Lung (tissue), 12 donors: ENCODE data around the gene CELA1. TPM values are rescaled to one million over a fixed set of nuclear protein-coding genes. Genes with fewer than 3 reads are reported as not detected.

Experiments used
- ATAC-seq: fragments of 200-7000 bp; cut with Tn5 transposase; one replicate; pipeline ENCODE4 v1.9.1; 2020; ENCODE audit warnings: moderate number of reproducible peaks; ENCODE audit not compliant: insufficient read depth, low FRiP score
- DNase-seq, 3 donors: peaks; one replicate each; pipeline ENCODE4 v3.0.0-alpha.2; 2013 to 2017
- H3K27ac ChIP-seq, 2 donors: one replicate each; pipeline ENCODE4 v1.5.1; 2013; ENCODE audit warnings: mild to moderate bottlenecking in 2 of 2, moderate library complexity in 2 of 2, control low read depth in 1 of 2, inconsistent platforms in 1 of 2, low read depth in 1 of 2, low read length in 1 of 2
- H3K27me3 ChIP-seq, 3 donors: one replicate each; pipeline ENCODE4 v1.5.1; 2013; ENCODE audit warnings: low read length in 2 of 3; ENCODE audit not compliant: control insufficient read depth in 3 of 3, insufficient read depth in 3 of 3
- H3K36me3 ChIP-seq, 4 donors: one replicate each; pipeline ENCODE4 v1.5.1; 2013; ENCODE audit warnings: low read length in 4 of 4, mild to moderate bottlenecking in 1 of 4, moderate library complexity in 1 of 4; ENCODE audit not compliant: control insufficient read depth in 4 of 4, insufficient read depth in 4 of 4
- H3K4me1 ChIP-seq, 5 donors: one replicate each; pipeline ENCODE4 v1.5.1; 2013; ENCODE audit warnings: low read length in 5 of 5, mild to moderate bottlenecking in 2 of 5, moderate library complexity in 1 of 5; ENCODE audit not compliant: control insufficient read depth in 5 of 5, insufficient read depth in 5 of 5
- H3K4me3 ChIP-seq: one replicate; pipeline ENCODE4 v1.5.1; 2013; ENCODE audit warnings: mild to moderate bottlenecking, control low read depth, moderate library complexity
- H3K9ac ChIP-seq, 2 donors: one replicate each; pipeline ENCODE4 v1.5.1; 2013; ENCODE audit warnings: low read length in 2 of 2, control low read depth in 1 of 2; ENCODE audit not compliant: insufficient read depth in 1 of 2
- H3K9me3 ChIP-seq, 4 donors: one replicate each; pipeline ENCODE4 v1.5.1; 2013; ENCODE audit warnings: low read length in 3 of 4, mild to moderate bottlenecking in 1 of 4, moderate library complexity in 1 of 4; ENCODE audit not compliant: control insufficient read depth in 4 of 4, insufficient read depth in 3 of 4
- CTCF ChIP-seq: IDR thresholded peaks from 2 replicates; pipeline ENCODE4 v1.5.1; 2012; ENCODE audit warnings: mild to moderate bottlenecking; ENCODE audit errors: control extremely low read depth, extremely low read depth
- WGBS, 2 donors: extraction: QIAGEN DNeasy Blood & Tissue Kit; methylation state at CpG; one replicate each; pipeline ENCODE4 v1.1.7; 2013; 5-methylcytosine and 5-hydroxymethylcytosine counted together
- polyA plus RNA-seq, 2 donors: library from polyadenylated mRNA; stranded (reverse); fragments of 200-250 nt; gene quantifications; one replicate each; pipeline ENCODE4 v1.2.1, GENCODE V29; 2013
- total RNA-seq, 2 donors: library from RNA; depleted of rRNA in 1 of 2; stranded (reverse); fragments of >200 nt in 1 of 2; gene quantifications; one replicate each; pipeline ENCODE4 v1.2.1, GENCODE V29; 2014 to 2021
- donor health status: control.
- donor health status: control.
- donor health status: Bipolar disorder and iron deficiency.
- donor health status: healthy.
- donor health status: DM: yes; HTN: yes; CAD: no.

The CELA1 gene
- total and polyA plus RNA-seq, 4 donors: 0.05 TPM; not detected in 3

GRCh38 chr12:51329742-51330141, 16.7 kb downstream of the CELA1 start:
- WGBS, 2 donors: 31 to 64% methylated on average over 5 of the region's 5 CpGs
- no peak overlapping the region for H3K27ac ChIP-seq
- H3K4me1 ChIP-seq: peaks cover 0 to 8% (median 0%) of the 10 kb centered on the region in 5 donors

GRCh38 chr12:51328587-51328986, 17.9 kb downstream of the CELA1 start:
- no peaks in the 10 kb centered on the region for H3K27me3 ChIP-seq
- no peaks in the 10 kb centered on the region for H3K9me3 ChIP-seq
- peaks cover 0 to 8% (median 0%) of the 10 kb centered on the region in 5 donors for H3K4me1 ChIP-seq
- ATAC-seq (no peak), DNase-seq (no peak)
- H3K27ac ChIP-seq: no peak overlapping the region
- WGBS, 2 donors: 83 to 94% methylated on average over 4 of the region's 4 CpGs
- H3K4me3 ChIP-seq: no peak overlapping the region
- no peak for TF ChIP-seq CTCF
- no peak overlapping the region for H3K9ac ChIP-seq
- H3K36me3 ChIP-seq: no peaks in the 10 kb centered on the region

More at GRCh38 chr12:51329742-51330141, 16.7 kb downstream of the CELA1 start:
- no peaks in the 10 kb centered on the region for H3K9me3 ChIP-seq
- DNase-seq: no peak
- no peaks in the 10 kb centered on the region for H3K36me3 ChIP-seq
- no peak overlapping the region for H3K9ac ChIP-seq
- TF ChIP-seq CTCF: no peak
- no peak overlapping the region for H3K4me3 ChIP-seq
- no peak for ATAC-seq
- H3K27me3 ChIP-seq: no peaks in the 10 kb centered on the region

DNA sequence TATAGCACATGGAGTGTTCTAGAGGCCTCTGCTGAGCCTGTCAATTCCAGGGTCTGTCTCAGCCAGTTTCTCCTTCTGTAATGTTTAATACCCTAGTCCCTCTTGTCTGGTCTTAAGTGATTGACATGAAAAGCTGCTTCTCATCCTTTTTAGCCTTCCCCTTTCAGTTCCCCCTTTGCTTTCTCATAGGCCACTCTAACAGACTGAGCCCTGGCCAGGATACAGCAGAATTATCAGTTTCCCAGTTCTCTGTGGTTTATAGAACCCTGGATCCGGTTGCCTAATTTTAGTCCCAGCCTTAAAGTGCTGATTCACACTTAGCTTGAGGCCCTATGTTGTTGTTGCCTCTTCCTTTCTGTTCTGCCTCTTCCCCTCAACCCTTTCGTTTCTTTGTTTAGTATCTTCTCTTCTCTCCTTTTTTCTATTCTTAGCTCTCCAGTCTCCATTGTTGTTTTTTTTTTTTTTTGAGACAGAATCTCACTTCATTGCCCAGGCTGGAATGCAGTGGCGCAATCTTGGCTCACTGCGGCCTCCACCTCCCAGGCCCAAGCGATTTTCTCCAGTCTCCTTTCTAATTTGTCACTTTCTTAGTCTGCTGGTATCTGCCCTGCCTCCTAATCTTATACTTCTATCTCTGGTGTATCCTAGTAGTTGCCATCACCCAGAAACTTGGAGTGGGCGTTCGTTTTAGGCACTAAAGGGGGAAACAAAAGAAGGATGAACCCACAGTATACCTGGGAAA, 19.6 kb downstream of the CELA1 start:
- Histone ChIP-seq H3K4me1 (peaks cover 0 to 8% (median 0%) of the 10 kb centered on the region in 5 donors), H3K4me3 (no peak overlapping the region), H3K9me3 (no peaks in the 10 kb centered on the region), H3K9ac (no peak overlapping the region), H3K27ac (peak overlapping the region in 1 of 2 donors; percentile 74), H3K27me3 (no peaks in the 10 kb centered on the region), H3K36me3 (no peaks in the 10 kb centered on the region)
- peak; percentile 44 to 72 (median 58) for DNase-seq
- WGBS, 2 donors: 14 to 35% methylated on average over 7 of the region's 7 CpGs
- peak; percentile 75 for ATAC-seq
- no peak for TF ChIP-seq CTCF
